Upper lobe of left lung (tissue), 4 donors: ENCODE results near the gene VKORC1.

Experiments
- EP300 ChIP-seq, 4 donors: sonication (generic); formaldehyde crosslinking; IDR thresholded peaks; one replicate each; pipeline ENCODE4 v1.5.1; 2017; ENCODE audit warnings: antibody characterized with exemption in 4 of 4, control low read depth in 2 of 4
- POLR2AphosphoS5 ChIP-seq, 2 donors: sonication (generic); formaldehyde crosslinking; IDR thresholded peaks; one replicate each; pipeline ENCODE4 v1.5.1; 2017; ENCODE audit warnings: antibody characterized with exemption in 2 of 2
- TF ChIP-seq, protein P1 (sequence below), 6 experiments: fragments of 450-650 bp in 4 of 6; fragments of 200-600 bp in 2 of 6; sonication (generic) in 2 of 6; IDR thresholded peaks; one replicate each; pipeline ENCODE4 v1.5.1; 2016 to 2019; ENCODE audit warnings: antibody characterized with exemption in 6 of 6

DNA sequence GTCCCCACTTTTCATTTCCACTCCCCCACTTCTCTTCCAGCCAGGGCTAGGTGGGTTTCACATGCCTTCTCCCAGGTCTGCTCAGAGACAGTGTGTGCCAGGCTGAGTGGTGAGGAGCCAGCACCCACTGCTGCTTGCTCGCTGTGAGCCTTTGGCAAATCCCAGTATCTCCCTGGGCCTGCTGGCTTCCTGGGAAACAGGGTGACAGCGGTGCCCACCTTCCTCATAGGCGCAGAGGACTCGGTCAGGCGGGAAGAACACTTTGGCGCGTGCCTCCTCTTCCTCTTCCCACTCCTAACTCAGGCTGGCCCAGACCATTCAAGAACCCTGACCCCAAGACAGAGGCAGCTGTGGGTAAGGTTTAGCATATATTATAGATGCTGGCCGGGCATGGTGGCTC, 5.4 kb downstream of the VKORC1 start:
- TF ChIP-seq, protein P1, sequence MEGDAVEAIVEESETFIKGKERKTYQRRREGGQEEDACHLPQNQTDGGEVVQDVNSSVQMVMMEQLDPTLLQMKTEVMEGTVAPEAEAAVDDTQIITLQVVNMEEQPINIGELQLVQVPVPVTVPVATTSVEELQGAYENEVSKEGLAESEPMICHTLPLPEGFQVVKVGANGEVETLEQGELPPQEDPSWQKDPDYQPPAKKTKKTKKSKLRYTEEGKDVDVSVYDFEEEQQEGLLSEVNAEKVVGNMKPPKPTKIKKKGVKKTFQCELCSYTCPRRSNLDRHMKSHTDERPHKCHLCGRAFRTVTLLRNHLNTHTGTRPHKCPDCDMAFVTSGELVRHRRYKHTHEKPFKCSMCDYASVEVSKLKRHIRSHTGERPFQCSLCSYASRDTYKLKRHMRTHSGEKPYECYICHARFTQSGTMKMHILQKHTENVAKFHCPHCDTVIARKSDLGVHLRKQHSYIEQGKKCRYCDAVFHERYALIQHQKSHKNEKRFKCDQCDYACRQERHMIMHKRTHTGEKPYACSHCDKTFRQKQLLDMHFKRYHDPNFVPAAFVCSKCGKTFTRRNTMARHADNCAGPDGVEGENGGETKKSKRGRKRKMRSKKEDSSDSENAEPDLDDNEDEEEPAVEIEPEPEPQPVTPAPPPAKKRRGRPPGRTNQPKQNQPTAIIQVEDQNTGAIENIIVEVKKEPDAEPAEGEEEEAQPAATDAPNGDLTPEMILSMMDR (IDR thresholded peaks at IDR 0.05) = no peak
- TF ChIP-seq EP300 (IDR thresholded peaks at IDR 0.05) (no peak), POLR2AphosphoS5 (IDR thresholded peaks at IDR 0.05) (no peak)
